GM19240 (cell line): Measurements from ENCODE around the gene CHST12.
A peak's percentile ranks its signal among the peaks of the same experiment; 100 is the strongest.
"Not testable (repeated sequence)": the region's sequence is repeated elsewhere in the genome, so short reads cannot be mapped to it uniquely, and the experiment has no call there.

ENCODE experiments used
- DNase-seq: peaks from one replicate; pipeline ENCODE4 v3.0.0; 2011; ENCODE audit warnings: low spot score; ENCODE audit not compliant: insufficient read length

The CHST12 gene

GRCh38 chr7:2403014-2403717, at the start of gene CHST12:
Gene CHST12, plus strand, starts transcription at chr7:2403611. Its CDS starts 29,029 bp downstream, at chr7:2432640.
- peak; percentile 89 for DNase-seq

- peak; percentile 93 for DNase-seq
Measured at GRCh38 chr7:2353936-2354185, 49.5 kb upstream of the CHST12 start.

- peak; percentile 90 for DNase-seq
Measured at GRCh38 chr7:2354186-2354938, 49.0 kb upstream of the CHST12 start, which contains the start of gene EIF3B. Gene EIF3B, plus strand, starts transcription at chr7:2354827. Its CDS starts 95 bp downstream, at chr7:2354922.

GRCh38 chr7:2354939-2355704, 48.3 kb upstream of the CHST12 start:
- no peak for DNase-seq

- DNase-seq: no peak
Measured at GRCh38 chr7:2355705-2356008, 47.8 kb upstream of the CHST12 start.

- no peak for DNase-seq
Measured at GRCh38 chr7:2357165-2357564, 46.2 kb upstream of the CHST12 start.

GRCh38 chr7:2357571-2357970, 45.8 kb upstream of the CHST12 start:
- no peak for DNase-seq

GRCh38 chr7:2358968-2359527, 44.4 kb upstream of the CHST12 start:
- DNase-seq: no peak

- DNase-seq: no peak
Measured at GRCh38 chr7:2359610-2360009, 43.8 kb upstream of the CHST12 start.

- no peak for DNase-seq
Measured at GRCh38 chr7:2360796-2361195, 42.6 kb upstream of the CHST12 start.

GRCh38 chr7:2362385-2363088, 40.9 kb upstream of the CHST12 start:
- DNase-seq: no peak

GRCh38 chr7:2369139-2369538, 34.3 kb upstream of the CHST12 start:
- no peak for DNase-seq

- DNase-seq: no peak
Measured at GRCh38 chr7:2371329-2371728, 32.1 kb upstream of the CHST12 start.

- DNase-seq: no peak
Measured at GRCh38 chr7:2372724-2373123, 30.7 kb upstream of the CHST12 start.

- DNase-seq: no peak
Measured at GRCh38 chr7:2373124-2373556, 30.3 kb upstream of the CHST12 start.

GRCh38 chr7:2373646-2374045, 29.8 kb upstream of the CHST12 start:
- DNase-seq: no peak

- DNase-seq: no peak
Measured at GRCh38 chr7:2374401-2374800, 29.0 kb upstream of the CHST12 start.

- no peak for DNase-seq
Measured at GRCh38 chr7:2374830-2375728, 28.3 kb upstream of the CHST12 start.

- DNase-seq: no peak
Measured at GRCh38 chr7:2376351-2377154, 26.9 kb upstream of the CHST12 start.

GRCh38 chr7:2377492-2377891, 25.9 kb upstream of the CHST12 start:
- not testable (repeated sequence) for DNase-seq
